SK-N-SH treated with all-trans-retinoic acid at 6 μM for 48 hours (cell line): Measurements from ENCODE around the gene CHSY1.

Experiments used
- ATAC-seq: fragments of 200-7000 bp; cut with Tn5 transposase; 3 replicates; pipeline ENCODE4 v1.9.1; 2020; ENCODE audit warnings: mild to moderate bottlenecking, moderate library complexity
- ARNTL ChIP-seq: fragments of 450-650 bp; formaldehyde crosslinking; IDR thresholded peaks from 2 replicates; pipeline ENCODE4 v1.5.0; 2020; ENCODE audit warnings: low read depth, mild to moderate bottlenecking, moderate library complexity, borderline replicate concordance
- BACH2 ChIP-seq: fragments of 250-450 bp; sonication (Bioruptor Pico); IDR thresholded peaks from 2 replicates; pipeline ENCODE4 v1.9.0; 2021; ENCODE audit warnings: mild to moderate bottlenecking, borderline replicate concordance
- CSDC2 ChIP-seq: fragments of 250-450 bp; sonication (Bioruptor Pico); IDR thresholded peaks from 2 replicates; pipeline ENCODE4 v1.5.0; 2020; ENCODE audit warnings: mild to moderate bottlenecking, moderate library complexity
- ESRRG ChIP-seq: fragments of 250-450 bp; sonication (Bioruptor Pico); IDR thresholded peaks from 2 replicates; pipeline ENCODE4 v1.6.1; 2021; ENCODE audit warnings: mild to moderate bottlenecking
- GLIS3 ChIP-seq: fragments of 250-450 bp; sonication (Bioruptor Pico); IDR thresholded peaks from 2 replicates; pipeline ENCODE4 v1.5.0; 2020; ENCODE audit warnings: mild to moderate bottlenecking, moderate library complexity
- ISL1 ChIP-seq: fragments of 250-450 bp; sonication (Bioruptor Pico); IDR thresholded peaks from 2 replicates; pipeline ENCODE4 v2.1.2; 2022; ENCODE audit warnings: mild to moderate bottlenecking, moderate library complexity
- OSR1 ChIP-seq: fragments of 250-450 bp; sonication (Bioruptor Pico); IDR thresholded peaks from 2 replicates; pipeline ENCODE4 v1.8.0; 2022; ENCODE audit warnings: moderate library complexity, mild to moderate bottlenecking, inconsistent platforms
- PPARA ChIP-seq: fragments of 250-450 bp; sonication (Bioruptor Pico); IDR thresholded peaks from 2 replicates; pipeline ENCODE4 v1.5.0; 2020; ENCODE audit warnings: mild to moderate bottlenecking, borderline replicate concordance
- RARB ChIP-seq: fragments of 250-450 bp; sonication (Bioruptor Pico); IDR thresholded peaks from 2 replicates; pipeline ENCODE4 v1.8.0; 2021; ENCODE audit warnings: mild to moderate bottlenecking, moderate library complexity
- SNAI2 ChIP-seq: fragments of 250-450 bp; sonication (Bioruptor Pico); IDR thresholded peaks from 2 replicates; pipeline ENCODE4 v1.5.0; 2020; ENCODE audit warnings: mild to moderate bottlenecking, moderate library complexity
- TCF4 ChIP-seq: fragments of 250-450 bp; sonication (Bioruptor Pico); IDR thresholded peaks from 2 replicates; pipeline ENCODE4 v1.8.0; 2021; ENCODE audit warnings: mild to moderate bottlenecking, moderate library complexity, borderline replicate concordance
- TOX ChIP-seq: fragments of 250-450 bp; sonication (Bioruptor Pico); IDR thresholded peaks from 2 replicates; pipeline ENCODE4 v1.8.0; 2021; ENCODE audit warnings: mild to moderate bottlenecking, moderate library complexity, borderline replicate concordance
- ZFP3 ChIP-seq: fragments of 250-450 bp; sonication (Bioruptor Pico); IDR thresholded peaks from 2 replicates; pipeline ENCODE4 v1.5.0; 2020; ENCODE audit warnings: mild to moderate bottlenecking, moderate library complexity
- ZFP30 ChIP-seq: fragments of 450-650 bp; formaldehyde crosslinking; IDR thresholded peaks from 2 replicates; pipeline ENCODE4 v1.5.0; 2022; ENCODE audit warnings: mild to moderate bottlenecking, moderate library complexity
- ZNF565 ChIP-seq: fragments of 450-650 bp; formaldehyde crosslinking; conservative IDR thresholded peaks from 2 replicates; pipeline ENCODE4 v1.5.0; 2020; ENCODE audit warnings: low read depth, mild to moderate bottlenecking, moderate library complexity
- ZNF70 ChIP-seq: fragments of 450-650 bp; formaldehyde crosslinking; IDR thresholded peaks from 2 replicates; pipeline ENCODE4 v1.5.0; 2020; ENCODE audit warnings: mild to moderate bottlenecking, moderate library complexity
- ZNF8 ChIP-seq: fragments of 450-650 bp; formaldehyde crosslinking; IDR thresholded peaks from 2 replicates; pipeline ENCODE4 v1.5.0; 2020; ENCODE audit warnings: mild to moderate bottlenecking, moderate library complexity
- TF ChIP-seq, protein P1 (sequence below): fragments of 250-450 bp; sonication (Bioruptor Pico); IDR thresholded peaks from 2 replicates; pipeline ENCODE4 v1.5.1; 2020; ENCODE audit warnings: low read depth, mild to moderate bottlenecking, moderate library complexity
- TF ChIP-seq, protein P2 (sequence below): fragments of 250-450 bp; sonication (Bioruptor Pico); IDR thresholded peaks from 2 replicates; pipeline ENCODE4 v1.8.0; 2020; ENCODE audit warnings: mild to moderate bottlenecking, moderate library complexity, borderline replicate concordance
- TF ChIP-seq, protein P3 (sequence below): fragments of 250-450 bp; sonication (Bioruptor Pico); IDR thresholded peaks from 2 replicates; pipeline ENCODE4 v1.5.0; 2020; ENCODE audit warnings: mild to moderate bottlenecking, moderate library complexity
- TF ChIP-seq, protein P4 (sequence below): fragments of 250-450 bp; sonication (Bioruptor Pico); IDR thresholded peaks from 2 replicates; pipeline ENCODE4 v1.8.0; 2021; ENCODE audit warnings: low read depth, mild to moderate bottlenecking, moderate library complexity, borderline replicate concordance
- TF ChIP-seq, protein P5 (sequence below): fragments of 250-450 bp; sonication (Bioruptor Pico); IDR thresholded peaks from 2 replicates; pipeline ENCODE4 v1.5.1; 2021; ENCODE audit warnings: mild to moderate bottlenecking, moderate library complexity

Gene CHSY1

DNA sequence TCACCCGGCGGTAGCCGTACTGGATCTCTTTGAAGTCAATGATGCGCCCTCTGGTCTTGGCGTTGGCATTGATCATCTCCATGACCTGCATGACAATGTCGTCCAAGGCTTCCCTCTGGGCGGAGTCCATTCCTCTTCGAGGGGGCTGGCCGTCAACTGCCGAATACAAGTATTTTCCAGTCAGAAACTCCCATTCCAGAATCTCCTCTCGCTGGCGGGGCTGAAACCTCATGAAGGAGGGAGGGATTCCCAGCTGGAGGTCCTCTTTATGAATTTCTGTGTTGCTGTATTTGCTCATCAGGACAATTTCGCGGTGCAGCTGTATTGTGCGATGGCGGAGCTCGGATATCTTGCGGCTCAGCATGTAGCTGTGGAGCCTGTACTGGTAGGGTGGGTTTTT lies 73.4 kb downstream of the CHSY1 start:
- TF ChIP-seq GLIS3 (CRISPR knock-in tag): no peak
- no peak for TF ChIP-seq ESRRG (CRISPR knock-in tag)
- TF ChIP-seq, protein P1, sequence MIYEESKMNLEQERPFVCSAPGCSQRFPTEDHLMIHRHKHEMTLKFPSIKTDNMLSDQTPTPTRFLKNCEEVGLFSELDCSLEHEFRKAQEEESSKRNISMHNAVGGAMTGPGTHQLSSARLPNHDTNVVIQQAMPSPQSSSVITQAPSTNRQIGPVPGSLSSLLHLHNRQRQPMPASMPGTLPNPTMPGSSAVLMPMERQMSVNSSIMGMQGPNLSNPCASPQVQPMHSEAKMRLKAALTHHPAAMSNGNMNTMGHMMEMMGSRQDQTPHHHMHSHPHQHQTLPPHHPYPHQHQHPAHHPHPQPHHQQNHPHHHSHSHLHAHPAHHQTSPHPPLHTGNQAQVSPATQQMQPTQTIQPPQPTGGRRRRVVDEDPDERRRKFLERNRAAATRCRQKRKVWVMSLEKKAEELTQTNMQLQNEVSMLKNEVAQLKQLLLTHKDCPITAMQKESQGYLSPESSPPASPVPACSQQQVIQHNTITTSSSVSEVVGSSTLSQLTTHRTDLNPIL: no peak
- TF ChIP-seq, protein P2, sequence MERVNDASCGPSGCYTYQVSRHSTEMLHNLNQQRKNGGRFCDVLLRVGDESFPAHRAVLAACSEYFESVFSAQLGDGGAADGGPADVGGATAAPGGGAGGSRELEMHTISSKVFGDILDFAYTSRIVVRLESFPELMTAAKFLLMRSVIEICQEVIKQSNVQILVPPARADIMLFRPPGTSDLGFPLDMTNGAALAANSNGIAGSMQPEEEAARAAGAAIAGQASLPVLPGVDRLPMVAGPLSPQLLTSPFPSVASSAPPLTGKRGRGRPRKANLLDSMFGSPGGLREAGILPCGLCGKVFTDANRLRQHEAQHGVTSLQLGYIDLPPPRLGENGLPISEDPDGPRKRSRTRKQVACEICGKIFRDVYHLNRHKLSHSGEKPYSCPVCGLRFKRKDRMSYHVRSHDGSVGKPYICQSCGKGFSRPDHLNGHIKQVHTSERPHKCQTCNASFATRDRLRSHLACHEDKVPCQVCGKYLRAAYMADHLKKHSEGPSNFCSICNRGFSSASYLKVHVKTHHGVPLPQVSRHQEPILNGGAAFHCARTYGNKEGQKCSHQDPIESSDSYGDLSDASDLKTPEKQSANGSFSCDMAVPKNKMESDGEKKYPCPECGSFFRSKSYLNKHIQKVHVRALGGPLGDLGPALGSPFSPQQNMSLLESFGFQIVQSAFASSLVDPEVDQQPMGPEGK: no peak
- TF ChIP-seq, protein P3, sequence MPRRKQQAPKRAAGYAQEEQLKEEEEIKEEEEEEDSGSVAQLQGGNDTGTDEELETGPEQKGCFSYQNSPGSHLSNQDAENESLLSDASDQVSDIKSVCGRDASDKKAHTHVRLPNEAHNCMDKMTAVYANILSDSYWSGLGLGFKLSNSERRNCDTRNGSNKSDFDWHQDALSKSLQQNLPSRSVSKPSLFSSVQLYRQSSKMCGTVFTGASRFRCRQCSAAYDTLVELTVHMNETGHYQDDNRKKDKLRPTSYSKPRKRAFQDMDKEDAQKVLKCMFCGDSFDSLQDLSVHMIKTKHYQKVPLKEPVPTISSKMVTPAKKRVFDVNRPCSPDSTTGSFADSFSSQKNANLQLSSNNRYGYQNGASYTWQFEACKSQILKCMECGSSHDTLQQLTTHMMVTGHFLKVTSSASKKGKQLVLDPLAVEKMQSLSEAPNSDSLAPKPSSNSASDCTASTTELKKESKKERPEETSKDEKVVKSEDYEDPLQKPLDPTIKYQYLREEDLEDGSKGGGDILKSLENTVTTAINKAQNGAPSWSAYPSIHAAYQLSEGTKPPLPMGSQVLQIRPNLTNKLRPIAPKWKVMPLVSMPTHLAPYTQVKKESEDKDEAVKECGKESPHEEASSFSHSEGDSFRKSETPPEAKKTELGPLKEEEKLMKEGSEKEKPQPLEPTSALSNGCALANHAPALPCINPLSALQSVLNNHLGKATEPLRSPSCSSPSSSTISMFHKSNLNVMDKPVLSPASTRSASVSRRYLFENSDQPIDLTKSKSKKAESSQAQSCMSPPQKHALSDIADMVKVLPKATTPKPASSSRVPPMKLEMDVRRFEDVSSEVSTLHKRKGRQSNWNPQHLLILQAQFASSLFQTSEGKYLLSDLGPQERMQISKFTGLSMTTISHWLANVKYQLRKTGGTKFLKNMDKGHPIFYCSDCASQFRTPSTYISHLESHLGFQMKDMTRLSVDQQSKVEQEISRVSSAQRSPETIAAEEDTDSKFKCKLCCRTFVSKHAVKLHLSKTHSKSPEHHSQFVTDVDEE (CRISPR knock-in tag): no peak
- TF ChIP-seq ISL1 (CRISPR knock-in tag): no peak
- no peak for TF ChIP-seq ZNF8 (CRISPR knock-in tag)
- TF ChIP-seq TCF4 (CRISPR knock-in tag): no peak
- TF ChIP-seq TOX (CRISPR knock-in tag): no peak
- no peak for TF ChIP-seq PPARA (CRISPR knock-in tag)
- TF ChIP-seq CSDC2 (CRISPR knock-in tag): no peak
- TF ChIP-seq SNAI2 (CRISPR knock-in tag): no peak
- no peak for TF ChIP-seq ZFP30 (CRISPR knock-in tag)
- TF ChIP-seq, protein P4, sequence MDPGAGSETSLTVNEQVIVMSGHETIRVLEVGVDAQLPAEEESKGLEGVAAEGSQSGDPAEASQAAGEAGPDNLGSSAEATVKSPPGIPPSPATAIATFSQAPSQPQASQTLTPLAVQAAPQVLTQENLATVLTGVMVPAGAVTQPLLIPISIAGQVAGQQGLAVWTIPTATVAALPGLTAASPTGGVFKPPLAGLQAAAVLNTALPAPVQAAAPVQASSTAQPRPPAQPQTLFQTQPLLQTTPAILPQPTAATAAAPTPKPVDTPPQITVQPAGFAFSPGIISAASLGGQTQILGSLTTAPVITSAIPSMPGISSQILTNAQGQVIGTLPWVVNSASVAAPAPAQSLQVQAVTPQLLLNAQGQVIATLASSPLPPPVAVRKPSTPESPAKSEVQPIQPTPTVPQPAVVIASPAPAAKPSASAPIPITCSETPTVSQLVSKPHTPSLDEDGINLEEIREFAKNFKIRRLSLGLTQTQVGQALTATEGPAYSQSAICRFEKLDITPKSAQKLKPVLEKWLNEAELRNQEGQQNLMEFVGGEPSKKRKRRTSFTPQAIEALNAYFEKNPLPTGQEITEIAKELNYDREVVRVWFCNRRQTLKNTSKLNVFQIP (CRISPR knock-in tag): no peak

DNA sequence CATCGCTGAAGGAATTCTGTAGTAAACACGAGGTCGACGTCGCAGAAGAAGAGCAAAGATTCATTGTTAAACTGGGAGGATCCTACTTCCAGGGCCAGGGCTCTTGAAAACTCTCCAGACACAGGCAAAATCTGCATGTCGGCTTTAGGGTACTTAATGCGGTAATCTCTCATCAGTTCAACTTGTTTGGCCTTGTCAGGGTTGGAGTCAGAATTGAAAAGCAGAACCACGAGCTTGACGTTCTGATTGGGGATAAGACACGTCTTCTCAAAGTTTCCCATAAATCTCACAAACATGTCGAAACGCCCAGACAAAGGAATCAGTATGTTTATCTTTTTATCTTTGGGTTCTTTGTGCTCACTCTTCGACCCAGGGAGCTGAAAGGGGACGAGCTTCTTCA lies 74.0 kb downstream of the CHSY1 start:
- ATAC-seq: no peak
- TF ChIP-seq, protein P5, sequence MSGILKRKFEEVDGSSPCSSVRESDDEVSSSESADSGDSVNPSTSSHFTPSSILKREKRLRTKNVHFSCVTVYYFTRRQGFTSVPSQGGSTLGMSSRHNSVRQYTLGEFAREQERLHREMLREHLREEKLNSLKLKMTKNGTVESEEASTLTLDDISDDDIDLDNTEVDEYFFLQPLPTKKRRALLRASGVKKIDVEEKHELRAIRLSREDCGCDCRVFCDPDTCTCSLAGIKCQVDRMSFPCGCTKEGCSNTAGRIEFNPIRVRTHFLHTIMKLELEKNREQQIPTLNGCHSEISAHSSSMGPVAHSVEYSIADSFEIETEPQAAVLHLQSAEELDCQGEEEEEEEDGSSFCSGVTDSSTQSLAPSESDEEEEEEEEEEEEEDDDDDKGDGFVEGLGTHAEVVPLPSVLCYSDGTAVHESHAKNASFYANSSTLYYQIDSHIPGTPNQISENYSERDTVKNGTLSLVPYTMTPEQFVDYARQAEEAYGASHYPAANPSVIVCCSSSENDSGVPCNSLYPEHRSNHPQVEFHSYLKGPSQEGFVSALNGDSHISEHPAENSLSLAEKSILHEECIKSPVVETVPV (CRISPR knock-in tag): no peak
- no peak for TF ChIP-seq ZNF70 (CRISPR knock-in tag)
- TF ChIP-seq ESRRG (CRISPR knock-in tag): no peak
- TF ChIP-seq CSDC2 (CRISPR knock-in tag): no peak
- TF ChIP-seq TOX (CRISPR knock-in tag): no peak
- TF ChIP-seq BACH2 (CRISPR knock-in tag): no peak
- TF ChIP-seq OSR1 (CRISPR knock-in tag): no peak
- TF ChIP-seq, protein P3 (CRISPR knock-in tag): no peak
- TF ChIP-seq TCF4 (CRISPR knock-in tag): no peak
- TF ChIP-seq, protein P1: no peak
- no peak for TF ChIP-seq ISL1 (CRISPR knock-in tag)
- no peak for TF ChIP-seq SNAI2 (CRISPR knock-in tag)
- TF ChIP-seq ZNF8 (CRISPR knock-in tag): no peak
- no peak for TF ChIP-seq ARNTL (CRISPR knock-in tag)
- TF ChIP-seq, protein P4 (CRISPR knock-in tag): no peak
- no peak for TF ChIP-seq RARB
- TF ChIP-seq ZFP3 (CRISPR knock-in tag): no peak
- TF ChIP-seq PPARA (CRISPR knock-in tag): no peak
- no peak for TF ChIP-seq ZFP30 (CRISPR knock-in tag)
- TF ChIP-seq ZNF565 (CRISPR knock-in tag): no peak

More for the DNA sequence above, 73.4 kb downstream of the CHSY1 start:
- ATAC-seq: no peak
